GM23338 (cell line): ENCODE results near the gene COL20A1. TPM values are rescaled to one million over a fixed set of nuclear protein-coding genes. Genes with fewer than 3 reads are reported as not detected.

Source experiments
- ATAC-seq: fragments of 200-7000 bp; cut with Tn5 transposase; 3 replicates; pipeline ENCODE4 v1.9.1; 2020
- DNase-seq: peaks from one replicate; pipeline ENCODE4 v3.0.0-alpha.2; 2015; ENCODE audit warnings: low spot score
- H2AFZ ChIP-seq: fragments of 200-600 bp; sonication (generic); 2 replicates; pipeline ENCODE4 v1.8.0; 2016; ENCODE audit warnings: antibody characterized with exemption, mild to moderate bottlenecking, moderate library complexity
- H3F3A ChIP-seq: fragments of 200-600 bp; sonication (generic); replicated peaks from 2 replicates; pipeline ENCODE4 v1.8.0; 2017; ENCODE audit warnings: antibody characterized with exemption, mixed run types, low read depth
- H3K27ac ChIP-seq: fragments of 200-600 bp; sonication (generic); 2 replicates; pipeline ENCODE4 v1.6.1; 2016; ENCODE audit warnings: low read depth
- H3K27me3 ChIP-seq: fragments of 200-600 bp; sonication (generic); 2 replicates; pipeline ENCODE4 v1.8.0; 2016; ENCODE audit warnings: mild to moderate bottlenecking, mixed run types, moderate library complexity; ENCODE audit not compliant: insufficient read depth
- H3K36me3 ChIP-seq: fragments of 200-600 bp; sonication (generic); 2 replicates; pipeline ENCODE4 v1.8.0; 2016; ENCODE audit warnings: mild to moderate bottlenecking; ENCODE audit not compliant: insufficient read depth
- H3K4me1 ChIP-seq: fragments of 200-600 bp; sonication (generic); 2 replicates; pipeline ENCODE4 v1.8.0; 2016; ENCODE audit warnings: mild to moderate bottlenecking, moderate library complexity; ENCODE audit not compliant: insufficient read depth
- H3K4me2 ChIP-seq: fragments of 200-600 bp; sonication (generic); 2 replicates; pipeline ENCODE4 v1.7.1; 2017; ENCODE audit warnings: mixed run types
- H3K4me3 ChIP-seq: fragments of 200-600 bp; sonication (generic); 2 replicates; pipeline ENCODE4 v1.6.1; 2016; ENCODE audit warnings: mixed run types
- H3K79me2 ChIP-seq: fragments of 200-600 bp; sonication (generic); replicated peaks from 2 replicates; pipeline ENCODE4 v1.8.0; 2017; ENCODE audit warnings: mild to moderate bottlenecking; ENCODE audit not compliant: insufficient read depth
- H3K9me2 ChIP-seq: fragments of 200-600 bp; sonication (generic); 2 replicates; pipeline ENCODE4 v1.8.0; 2017; ENCODE audit not compliant: insufficient read depth
- H4K20me1 ChIP-seq: fragments of 200-600 bp; sonication (generic); replicated peaks from 2 replicates; pipeline ENCODE4 v1.8.0; 2017; ENCODE audit warnings: mild to moderate bottlenecking; ENCODE audit not compliant: insufficient read depth
- H3K27ac Mint-ChIP-seq: 2 replicates; pipeline ENCODE4 v1.8.0; 2020; ENCODE audit warnings: inconsistent platforms, mild to moderate bottlenecking, moderate library complexity, mixed read lengths
- H3K27me3 Mint-ChIP-seq: 3 replicates; pipeline ENCODE4 v1.8.0; 2022; ENCODE audit warnings: low read depth, mild to moderate bottlenecking, moderate library complexity, mixed read lengths, inconsistent platforms; ENCODE audit not compliant: insufficient read depth, poor library complexity
- H3K36me3 Mint-ChIP-seq: 3 replicates; pipeline ENCODE4 v1.8.0; 2021; ENCODE audit warnings: low read depth, mild to moderate bottlenecking, inconsistent platforms, moderate library complexity, mixed read lengths
- H3K4me1 Mint-ChIP-seq: 3 replicates; pipeline ENCODE4 v1.8.0; 2020; ENCODE audit warnings: mild to moderate bottlenecking, inconsistent platforms, mixed read lengths
- H3K4me3 Mint-ChIP-seq: 3 replicates; pipeline ENCODE4 v1.8.0; 2021; ENCODE audit warnings: moderate library complexity, mild to moderate bottlenecking, inconsistent platforms, mixed read lengths
- H3K9me3 Mint-ChIP-seq: 3 replicates; pipeline ENCODE4 v1.8.0; 2020; ENCODE audit warnings: moderate library complexity, mild to moderate bottlenecking, inconsistent platforms, mixed read lengths
- CREB1 ChIP-seq: fragments of 250-450 bp; sonication (Bioruptor Pico); IDR thresholded peaks from 2 replicates; pipeline ENCODE4 v1.5.0; 2020; ENCODE audit warnings: low read depth, mild to moderate bottlenecking, moderate library complexity
- ETS1 ChIP-seq: IDR thresholded peaks from 2 replicates; pipeline ENCODE4 v1.6.1; 2016; ENCODE audit warnings: antibody characterized with exemption
- STAT1 ChIP-seq: IDR thresholded peaks from one replicate; pipeline ENCODE4 v1.6.1; 2016; ENCODE audit warnings: antibody characterized with exemption; ENCODE audit not compliant: unreplicated experiment
- polyA plus RNA-seq: library from polyadenylated mRNA; unstranded; fragments of >200 nt; fragmentation: Nextera tagmentation; extraction: Ambion mirVana; gene quantifications from 2 replicates; pipeline ENCODE4 v1.2.1, GENCODE V29; 2016
- total RNA-seq: library from RNA; depleted of rRNA; stranded (reverse); fragments of >200 nt; shearing (Covaris generic); gene quantifications from 2 replicates; pipeline ENCODE4 v1.2.3, GENCODE V29; 2014
- TF ChIP-seq, protein P1 (sequence below): IDR thresholded peaks from one replicate; pipeline ENCODE4 v1.6.1; 2018; ENCODE audit warnings: antibody characterized with exemption; ENCODE audit not compliant: unreplicated experiment
- TF ChIP-seq, protein P2 (sequence below): fragments of 250-450 bp; sonication (Bioruptor Pico); IDR thresholded peaks from 2 replicates; pipeline ENCODE4 v1.5.0; 2020; ENCODE audit warnings: mild to moderate bottlenecking, moderate library complexity

COL20A1 gene
- total and polyA plus RNA-seq, 2 experiments from 2014 or later: 0.28 to 0.79 TPM

DNA sequence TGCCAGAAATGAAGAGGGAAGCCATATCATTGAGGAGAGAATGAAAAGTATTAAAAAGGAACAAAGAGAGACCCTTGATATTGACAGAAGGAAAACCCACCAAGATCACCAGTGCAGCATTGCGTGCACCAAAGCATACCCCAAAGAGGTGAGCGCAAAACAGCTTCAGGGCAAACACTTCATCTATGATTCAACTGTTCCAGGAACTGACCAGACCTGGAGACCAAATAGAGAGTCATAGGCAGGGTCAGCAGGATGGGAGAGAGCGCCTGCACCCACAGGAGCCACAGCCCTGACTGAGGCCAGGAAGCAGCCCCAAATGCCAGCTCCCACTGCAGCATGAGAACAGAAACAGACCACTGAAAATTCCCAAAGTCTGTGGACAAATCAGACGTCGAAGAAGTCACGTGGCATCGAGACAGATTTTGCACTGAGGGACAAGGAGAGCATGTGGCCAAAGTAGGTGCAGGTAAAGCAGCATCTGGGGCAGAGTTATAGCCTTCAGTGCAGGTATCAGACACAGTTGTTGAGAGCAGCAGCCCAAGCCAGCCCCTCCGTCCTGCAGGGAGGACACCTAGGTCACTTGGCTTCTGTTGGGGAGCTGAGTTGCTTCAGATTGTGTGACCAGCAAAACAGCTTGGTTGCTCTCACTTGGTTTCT lies 38.9 kb downstream of the COL20A1 start:
- H3K79me2 ChIP-seq: no peaks in the 10 kb centered on the region
- DNase-seq: no peak
- no peak for TF ChIP-seq CREB1
- H3K4me3 ChIP-seq: no peak overlapping the region
- no peak overlapping the region for H3K4me3 Mint-ChIP-seq
- H3K9me2 ChIP-seq: peaks cover 3% of the 10 kb centered on the region; the same call in 1 of the 2 replicates
- H3K36me3 ChIP-seq: no peaks in the 10 kb centered on the region
- no peak for ATAC-seq
- H3K36me3 Mint-ChIP-seq: peaks cover 22% of the 10 kb centered on the region
- H3K27ac Mint-ChIP-seq: no peak overlapping the region
- H4K20me1 ChIP-seq: no peaks in the 10 kb centered on the region
- H3K9me3 Mint-ChIP-seq: peaks cover 25% of the 10 kb centered on the region
- H2AFZ ChIP-seq: no peak overlapping the region
- H3K27me3 Mint-ChIP-seq: peaks cover 28% of the 10 kb centered on the region
- no peaks in the 10 kb centered on the region for H3K27me3 ChIP-seq
- no peaks in the 10 kb centered on the region; the same call in 1 of the 2 replicates for H3K4me1 ChIP-seq
- H3K4me2 ChIP-seq: no peak overlapping the region
- H3F3A ChIP-seq: no peaks in the 10 kb centered on the region
- H3K27ac ChIP-seq: no peak overlapping the region
- H3K4me1 Mint-ChIP-seq: peaks cover 4% of the 10 kb centered on the region; the same call in 1 of the 3 replicates

DNA sequence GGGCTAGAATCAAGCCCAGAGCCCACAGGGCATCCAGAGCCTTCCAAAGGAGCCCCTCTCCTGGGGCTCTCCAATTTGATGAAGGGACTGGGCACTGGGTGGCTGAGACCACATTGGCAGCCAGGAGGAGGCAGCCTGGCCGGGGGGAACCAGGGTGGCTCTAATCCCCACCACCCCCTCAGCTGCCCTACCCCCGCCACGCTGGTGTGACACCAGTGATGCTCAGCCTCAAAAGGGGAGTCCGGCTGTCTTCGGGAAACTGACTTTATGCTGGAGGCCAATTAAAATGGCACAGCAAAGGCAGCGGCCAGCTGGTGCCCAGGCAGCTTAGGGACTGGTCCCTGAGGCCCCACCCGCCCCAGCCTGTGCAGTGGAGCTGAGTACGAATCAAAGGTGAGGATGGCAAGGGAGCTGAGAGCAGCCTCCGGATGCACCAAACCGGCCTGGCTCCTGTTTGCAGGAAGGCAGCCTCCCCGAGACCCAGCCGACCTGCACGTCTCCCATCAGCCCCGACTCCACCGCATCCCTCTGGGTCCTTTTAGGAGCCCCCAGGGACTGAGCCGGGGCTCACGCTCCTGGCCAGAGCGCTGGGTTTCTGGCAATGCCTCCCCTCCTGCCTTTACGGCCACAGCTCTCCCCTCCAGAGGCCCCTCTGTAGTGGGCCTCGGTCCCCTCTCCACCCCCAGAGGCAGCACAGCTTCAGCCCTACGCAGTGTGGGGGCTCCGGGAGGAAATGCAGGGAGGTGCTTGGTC lies 39.7 kb downstream of the COL20A1 start:
- H3K9me2 ChIP-seq: peaks cover 3% of the 10 kb centered on the region; the same call in 1 of the 2 replicates
- Mint-ChIP-seq H3K9me3 (peaks cover 25% of the 10 kb centered on the region), H3K36me3 (peaks cover 22% of the 10 kb centered on the region), H3K27me3 (peaks cover 30% of the 10 kb centered on the region), H3K4me1 (peaks cover 4% of the 10 kb centered on the region; the same call in 1 of the 3 replicates), H3K27ac (no peak overlapping the region), H3K4me3 (no peak overlapping the region)
- H3K4me2 ChIP-seq: no peak overlapping the region
- no peaks in the 10 kb centered on the region; the same call in 1 of the 2 replicates for H3K4me1 ChIP-seq
- H3K36me3 ChIP-seq: no peaks in the 10 kb centered on the region
- H3F3A ChIP-seq: no peaks in the 10 kb centered on the region
- H3K79me2 ChIP-seq: no peaks in the 10 kb centered on the region
- ATAC-seq (no peak), DNase-seq (no peak)
- H3K27me3 ChIP-seq: no peaks in the 10 kb centered on the region
- H4K20me1 ChIP-seq: no peaks in the 10 kb centered on the region
- TF ChIP-seq, protein P1, sequence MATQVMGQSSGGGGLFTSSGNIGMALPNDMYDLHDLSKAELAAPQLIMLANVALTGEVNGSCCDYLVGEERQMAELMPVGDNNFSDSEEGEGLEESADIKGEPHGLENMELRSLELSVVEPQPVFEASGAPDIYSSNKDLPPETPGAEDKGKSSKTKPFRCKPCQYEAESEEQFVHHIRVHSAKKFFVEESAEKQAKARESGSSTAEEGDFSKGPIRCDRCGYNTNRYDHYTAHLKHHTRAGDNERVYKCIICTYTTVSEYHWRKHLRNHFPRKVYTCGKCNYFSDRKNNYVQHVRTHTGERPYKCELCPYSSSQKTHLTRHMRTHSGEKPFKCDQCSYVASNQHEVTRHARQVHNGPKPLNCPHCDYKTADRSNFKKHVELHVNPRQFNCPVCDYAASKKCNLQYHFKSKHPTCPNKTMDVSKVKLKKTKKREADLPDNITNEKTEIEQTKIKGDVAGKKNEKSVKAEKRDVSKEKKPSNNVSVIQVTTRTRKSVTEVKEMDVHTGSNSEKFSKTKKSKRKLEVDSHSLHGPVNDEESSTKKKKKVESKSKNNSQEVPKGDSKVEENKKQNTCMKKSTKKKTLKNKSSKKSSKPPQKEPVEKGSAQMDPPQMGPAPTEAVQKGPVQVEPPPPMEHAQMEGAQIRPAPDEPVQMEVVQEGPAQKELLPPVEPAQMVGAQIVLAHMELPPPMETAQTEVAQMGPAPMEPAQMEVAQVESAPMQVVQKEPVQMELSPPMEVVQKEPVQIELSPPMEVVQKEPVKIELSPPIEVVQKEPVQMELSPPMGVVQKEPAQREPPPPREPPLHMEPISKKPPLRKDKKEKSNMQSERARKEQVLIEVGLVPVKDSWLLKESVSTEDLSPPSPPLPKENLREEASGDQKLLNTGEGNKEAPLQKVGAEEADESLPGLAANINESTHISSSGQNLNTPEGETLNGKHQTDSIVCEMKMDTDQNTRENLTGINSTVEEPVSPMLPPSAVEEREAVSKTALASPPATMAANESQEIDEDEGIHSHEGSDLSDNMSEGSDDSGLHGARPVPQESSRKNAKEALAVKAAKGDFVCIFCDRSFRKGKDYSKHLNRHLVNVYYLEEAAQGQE: no peak
- TF ChIP-seq ETS1: no peak
- TF ChIP-seq, protein P2, sequence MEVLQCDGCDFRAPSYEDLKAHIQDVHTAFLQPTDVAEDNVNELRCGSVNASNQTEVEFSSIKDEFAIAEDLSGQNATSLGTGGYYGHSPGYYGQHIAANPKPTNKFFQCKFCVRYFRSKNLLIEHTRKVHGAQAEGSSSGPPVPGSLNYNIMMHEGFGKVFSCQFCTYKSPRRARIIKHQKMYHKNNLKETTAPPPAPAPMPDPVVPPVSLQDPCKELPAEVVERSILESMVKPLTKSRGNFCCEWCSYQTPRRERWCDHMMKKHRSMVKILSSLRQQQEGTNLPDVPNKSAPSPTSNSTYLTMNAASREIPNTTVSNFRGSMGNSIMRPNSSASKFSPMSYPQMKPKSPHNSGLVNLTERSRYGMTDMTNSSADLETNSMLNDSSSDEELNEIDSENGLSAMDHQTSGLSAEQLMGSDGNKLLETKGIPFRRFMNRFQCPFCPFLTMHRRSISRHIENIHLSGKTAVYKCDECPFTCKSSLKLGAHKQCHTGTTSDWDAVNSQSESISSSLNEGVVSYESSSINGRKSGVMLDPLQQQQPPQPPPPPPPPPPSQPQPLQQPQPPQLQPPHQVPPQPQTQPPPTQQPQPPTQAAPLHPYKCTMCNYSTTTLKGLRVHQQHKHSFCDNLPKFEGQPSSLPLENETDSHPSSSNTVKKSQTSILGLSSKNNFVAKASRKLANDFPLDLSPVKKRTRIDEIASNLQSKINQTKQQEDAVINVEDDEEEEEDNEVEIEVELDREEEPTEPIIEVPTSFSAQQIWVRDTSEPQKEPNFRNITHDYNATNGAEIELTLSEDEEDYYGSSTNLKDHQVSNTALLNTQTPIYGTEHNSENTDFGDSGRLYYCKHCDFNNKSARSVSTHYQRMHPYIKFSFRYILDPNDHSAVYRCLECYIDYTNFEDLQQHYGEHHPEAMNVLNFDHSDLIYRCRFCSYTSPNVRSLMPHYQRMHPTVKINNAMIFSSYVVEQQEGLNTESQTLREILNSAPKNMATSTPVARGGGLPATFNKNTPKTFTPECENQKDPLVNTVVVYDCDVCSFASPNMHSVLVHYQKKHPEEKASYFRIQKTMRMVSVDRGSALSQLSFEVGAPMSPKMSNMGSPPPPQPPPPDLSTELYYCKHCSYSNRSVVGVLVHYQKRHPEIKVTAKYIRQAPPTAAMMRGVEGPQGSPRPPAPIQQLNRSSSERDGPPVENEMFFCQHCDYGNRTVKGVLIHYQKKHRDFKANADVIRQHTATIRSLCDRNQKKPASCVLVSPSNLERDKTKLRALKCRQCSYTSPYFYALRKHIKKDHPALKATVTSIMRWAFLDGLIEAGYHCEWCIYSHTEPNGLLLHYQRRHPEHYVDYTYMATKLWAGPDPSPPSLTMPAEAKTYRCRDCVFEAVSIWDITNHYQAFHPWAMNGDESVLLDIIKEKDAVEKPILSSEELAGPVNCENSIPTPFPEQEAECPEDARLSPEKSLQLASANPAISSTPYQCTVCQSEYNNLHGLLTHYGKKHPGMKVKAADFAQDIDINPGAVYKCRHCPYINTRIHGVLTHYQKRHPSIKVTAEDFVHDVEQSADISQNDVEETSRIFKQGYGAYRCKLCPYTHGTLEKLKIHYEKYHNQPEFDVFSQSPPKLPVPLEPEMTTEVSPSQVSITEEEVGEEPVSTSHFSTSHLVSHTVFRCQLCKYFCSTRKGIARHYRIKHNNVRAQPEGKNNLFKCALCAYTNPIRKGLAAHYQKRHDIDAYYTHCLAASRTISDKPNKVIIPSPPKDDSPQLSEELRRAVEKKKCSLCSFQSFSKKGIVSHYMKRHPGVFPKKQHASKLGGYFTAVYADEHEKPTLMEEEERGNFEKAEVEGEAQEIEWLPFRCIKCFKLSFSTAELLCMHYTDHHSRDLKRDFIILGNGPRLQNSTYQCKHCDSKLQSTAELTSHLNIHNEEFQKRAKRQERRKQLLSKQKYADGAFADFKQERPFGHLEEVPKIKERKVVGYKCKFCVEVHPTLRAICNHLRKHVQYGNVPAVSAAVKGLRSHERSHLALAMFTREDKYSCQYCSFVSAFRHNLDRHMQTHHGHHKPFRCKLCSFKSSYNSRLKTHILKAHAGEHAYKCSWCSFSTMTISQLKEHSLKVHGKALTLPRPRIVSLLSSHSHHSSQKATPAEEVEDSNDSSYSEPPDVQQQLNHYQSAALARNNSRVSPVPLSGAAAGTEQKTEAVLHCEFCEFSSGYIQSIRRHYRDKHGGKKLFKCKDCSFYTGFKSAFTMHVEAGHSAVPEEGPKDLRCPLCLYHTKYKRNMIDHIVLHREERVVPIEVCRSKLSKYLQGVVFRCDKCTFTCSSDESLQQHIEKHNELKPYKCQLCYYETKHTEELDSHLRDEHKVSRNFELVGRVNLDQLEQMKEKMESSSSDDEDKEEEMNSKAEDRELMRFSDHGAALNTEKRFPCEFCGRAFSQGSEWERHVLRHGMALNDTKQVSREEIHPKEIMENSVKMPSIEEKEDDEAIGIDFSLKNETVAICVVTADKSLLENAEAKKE (CRISPR knock-in tag): no peak
- TF ChIP-seq CREB1: no peak
- no peak for TF ChIP-seq STAT1
- H2AFZ ChIP-seq: no peak overlapping the region
- H3K27ac ChIP-seq: no peak overlapping the region
- H3K4me3 ChIP-seq: no peak overlapping the region
